Activated T-helper 17 cell treated with anti-CD3 and anti-CD28 coated beads, Interleukin-2, amount 50 U/mL, for 72 hours (primary cell): ENCODE measurements around the gene NAGK. TPM values are rescaled to one million over a fixed set of nuclear protein-coding genes. Genes with fewer than 3 reads are reported as not detected.
A peak's percentile ranks its signal among the peaks of the same experiment; 100 is the strongest.
"Not testable (repeated sequence)": the region's sequence is repeated elsewhere in the genome, so short reads cannot be mapped to it uniquely, and the experiment has no call there.

Source experiments
- ATAC-seq: fragments of 150-1000 bp; cut with Tn5 transposase; replicated peaks from 2 replicates; pipeline ENCODE4 v1.10.0; 2021; ENCODE audit warnings: mild to moderate bottlenecking, moderate library complexity
- H3K27ac Mint-ChIP-seq: one replicate; pipeline ENCODE4 v1.8.0; 2022; ENCODE audit warnings: mixed read lengths
- H3K27me3 Mint-ChIP-seq: one replicate; pipeline ENCODE4 v1.8.0; 2022; ENCODE audit warnings: mixed read lengths
- H3K36me3 Mint-ChIP-seq: one replicate; pipeline ENCODE4 v1.8.0; 2022; ENCODE audit warnings: low read depth, mild to moderate bottlenecking, mixed read lengths
- H3K4me1 Mint-ChIP-seq: one replicate; pipeline ENCODE4 v1.8.0; 2022; ENCODE audit warnings: mixed read lengths
- H3K4me3 Mint-ChIP-seq: one replicate; pipeline ENCODE4 v1.8.0; 2022; ENCODE audit warnings: mild to moderate bottlenecking, mixed read lengths
- H3K9me3 Mint-ChIP-seq: one replicate; pipeline ENCODE4 v1.8.0; 2022; ENCODE audit warnings: mixed read lengths
- total RNA-seq, 2 donors: library from RNA; stranded (reverse); gene quantifications; one replicate each; pipeline ENCODE4 v1.2.3, GENCODE V29; 2022

NAGK gene
- 10 to 100 TPM; 44.1 to 55.4 TPM for total RNA-seq

DNA sequence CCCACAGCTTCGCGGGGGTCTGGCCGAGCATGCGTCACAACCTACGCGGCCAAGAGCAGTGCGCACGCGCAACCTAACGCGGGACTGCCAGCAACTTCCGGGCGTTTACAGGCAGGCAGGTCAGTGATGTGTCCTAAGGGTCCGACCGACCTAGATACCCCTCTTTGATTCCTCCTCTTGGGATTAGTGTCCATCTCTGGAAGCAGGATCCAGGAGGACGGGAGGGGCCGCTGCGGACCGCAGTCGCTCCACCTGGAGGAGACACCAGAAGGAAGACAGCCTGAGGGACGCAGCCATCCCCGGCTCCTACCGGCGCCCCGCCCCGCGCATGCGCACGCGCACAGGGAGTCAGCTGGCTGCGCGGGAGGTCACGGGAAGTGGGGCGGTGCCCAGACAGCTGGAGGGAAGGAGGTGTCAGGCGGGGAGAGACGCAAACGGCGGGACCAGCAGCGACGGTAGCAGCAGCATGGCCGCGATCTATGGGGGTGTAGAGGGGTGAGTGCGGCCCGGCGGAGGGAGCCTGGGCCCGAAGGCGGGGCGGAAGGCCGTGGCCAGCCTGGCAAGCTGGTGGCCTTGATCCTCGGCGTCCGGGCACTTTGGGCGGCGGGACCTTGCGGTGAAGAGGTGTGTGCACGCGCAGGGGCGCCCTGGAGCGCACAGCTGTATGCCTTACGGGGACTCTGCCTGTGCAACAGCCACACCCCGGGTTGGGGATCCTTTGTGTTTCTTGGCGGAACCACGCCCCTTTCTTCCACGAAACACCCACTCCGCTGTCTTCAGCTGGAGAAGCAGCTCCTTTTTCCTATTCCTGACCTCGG is at the start of gene NAGK:
Gene NAGK, plus strand, starts transcription at position 431 of the 818 bp plus-strand sequence. Its CDS starts 36 bp downstream, at position 467.
- ATAC-seq, result peak; percentile 87
- Mint-ChIP-seq H3K27me3 (no peaks in the 10 kb centered on the region), H3K4me3 (peak within 1 kb of the TSS; percentile 95), H3K9me3 (no peaks in the 10 kb centered on the region), H3K27ac (peak within 1 kb of the TSS; percentile 96), H3K36me3 (peaks cover 33% of the 10 kb centered on the region), H3K4me1 (peaks cover 29% of the 10 kb centered on the region)

DNA sequence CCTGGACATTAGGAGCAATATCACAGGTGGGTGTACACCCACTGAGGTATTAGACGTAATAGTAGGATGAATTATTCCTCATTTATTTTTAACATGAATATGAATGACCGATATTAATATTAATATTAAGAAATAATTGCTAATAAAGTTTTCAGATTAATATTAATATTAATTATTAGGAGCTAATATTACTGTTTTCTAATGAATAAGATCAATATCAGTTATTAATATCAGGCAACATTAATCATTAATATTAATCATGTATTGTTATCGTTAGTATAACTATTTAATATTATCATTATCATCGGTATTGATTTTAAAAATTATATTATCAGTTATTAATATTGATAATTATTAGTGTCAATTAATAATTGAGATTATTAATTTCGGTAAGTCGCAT is 48.5 kb upstream of the NAGK start:
- H3K4me1 Mint-ChIP-seq, H3K9me3 Mint-ChIP-seq, H3K27ac Mint-ChIP-seq, H3K36me3 Mint-ChIP-seq, H3K4me3 Mint-ChIP-seq, ATAC-seq, H3K27me3 Mint-ChIP-seq: not testable (repeated sequence)

DNA sequence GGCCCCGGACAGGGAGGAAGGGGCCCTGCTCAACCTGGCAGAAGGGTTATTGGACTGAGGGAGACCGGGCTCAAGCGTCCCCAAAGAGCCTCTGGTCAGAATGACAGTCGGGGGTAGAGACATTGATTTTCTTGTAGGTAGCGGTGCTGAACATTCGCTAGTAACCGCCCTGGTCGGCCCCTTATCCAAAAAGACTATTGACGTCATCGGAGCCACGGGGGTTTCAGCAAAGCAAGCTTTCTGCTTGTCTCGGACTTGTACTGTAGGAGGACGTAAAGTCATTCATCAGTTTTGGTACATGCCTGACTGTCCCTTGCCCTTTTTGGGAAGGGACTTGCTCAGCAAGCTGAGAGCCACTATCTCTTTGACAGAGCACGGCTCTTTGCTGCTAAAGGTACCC is 47.1 kb upstream of the NAGK start:
- H3K36me3 Mint-ChIP-seq, H3K27ac Mint-ChIP-seq, H3K27me3 Mint-ChIP-seq, H3K9me3 Mint-ChIP-seq, H3K4me3 Mint-ChIP-seq, ATAC-seq, H3K4me1 Mint-ChIP-seq: not testable (repeated sequence)

DNA sequence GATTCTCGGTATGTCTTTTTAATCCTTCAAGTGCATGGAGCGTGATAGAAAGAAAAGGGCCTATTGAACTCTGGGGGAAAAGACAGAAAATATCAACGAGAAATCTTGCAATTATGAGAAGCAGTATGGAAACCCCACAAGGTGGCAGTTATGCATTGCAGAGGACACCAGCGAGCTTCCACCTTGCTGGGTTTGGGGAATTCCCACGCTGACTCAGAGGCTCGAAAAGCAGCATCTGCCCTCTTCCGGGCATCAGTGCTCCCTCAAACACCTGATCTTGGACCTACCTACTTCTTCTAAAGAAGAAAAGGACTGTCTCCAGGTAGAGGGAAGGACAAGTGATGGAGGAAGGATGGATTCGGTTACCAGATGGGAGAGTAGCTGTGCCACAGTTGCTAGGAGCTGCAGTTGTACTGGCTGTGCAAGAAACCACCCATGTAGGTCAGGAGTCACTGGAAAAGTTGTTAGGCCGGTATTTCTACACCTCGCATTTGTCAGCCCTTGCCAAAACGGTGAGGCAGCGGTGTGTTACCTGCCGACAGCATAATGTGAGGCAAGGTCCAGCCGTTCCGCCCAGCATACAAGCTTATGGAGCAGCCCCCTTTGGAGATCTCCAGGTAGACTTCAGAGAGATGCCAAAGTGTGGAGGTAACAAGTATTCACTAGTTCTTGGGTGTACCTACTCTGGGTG is 44.8 kb upstream of the NAGK start:
- H3K36me3 Mint-ChIP-seq, H3K9me3 Mint-ChIP-seq, H3K4me1 Mint-ChIP-seq, ATAC-seq, H3K27me3 Mint-ChIP-seq: not testable (repeated sequence)
- Mint-ChIP-seq H3K27ac (peak overlapping the region; percentile 36), H3K4me3 (peak overlapping the region; percentile 9)

DNA sequence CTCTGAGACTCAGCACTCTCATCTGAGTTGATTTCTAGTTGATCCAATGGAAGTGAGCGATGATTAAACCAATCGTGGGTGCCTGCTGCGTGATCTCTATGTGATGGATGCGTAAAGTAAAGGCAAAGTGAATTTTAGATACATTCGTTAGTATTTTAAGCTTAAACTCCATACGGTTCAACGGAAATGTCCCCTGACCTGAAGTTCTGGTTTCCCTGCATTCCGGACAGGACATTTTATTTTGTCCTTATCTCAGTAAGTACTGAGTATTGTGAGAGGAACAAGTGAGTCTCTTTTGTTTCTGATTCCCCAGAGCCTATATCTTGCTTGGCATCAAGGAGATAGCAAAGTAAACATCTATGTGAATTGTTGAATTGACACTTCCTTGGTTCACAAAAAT is 32.2 kb upstream of the NAGK start:
- not testable (repeated sequence) for H3K9me3 Mint-ChIP-seq, H3K4me3 Mint-ChIP-seq, H3K4me1 Mint-ChIP-seq, H3K36me3 Mint-ChIP-seq, H3K27ac Mint-ChIP-seq, ATAC-seq
- H3K27me3 Mint-ChIP-seq, result peaks cover 17% of the 10 kb centered on the region

DNA sequence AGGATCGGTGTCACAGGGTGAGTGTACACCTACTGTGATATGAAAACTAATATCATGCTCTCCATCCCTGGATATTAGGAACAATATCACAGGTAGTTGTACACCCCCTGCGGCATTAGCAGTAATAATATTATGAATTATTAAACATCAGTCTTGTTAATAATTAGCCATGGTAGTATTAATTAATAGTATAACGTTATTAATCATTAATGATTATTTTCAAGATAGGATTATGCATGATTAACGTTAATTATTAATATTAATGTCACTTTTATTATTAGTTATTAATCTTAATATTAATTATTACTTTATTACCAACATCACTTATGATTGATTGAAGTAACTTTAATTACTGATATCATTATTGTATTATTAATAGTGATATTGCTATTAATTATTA is 26.2 kb upstream of the NAGK start:
- H3K9me3 Mint-ChIP-seq, result no peaks in the 10 kb centered on the region
- H3K27me3 Mint-ChIP-seq, result peaks cover 7% of the 10 kb centered on the region
- no peak overlapping the region for H3K27ac Mint-ChIP-seq
- no peaks in the 10 kb centered on the region for H3K4me1 Mint-ChIP-seq
- ATAC-seq, result no peak
- H3K4me3 Mint-ChIP-seq, result no peak overlapping the region
- no peaks in the 10 kb centered on the region for H3K36me3 Mint-ChIP-seq

DNA sequence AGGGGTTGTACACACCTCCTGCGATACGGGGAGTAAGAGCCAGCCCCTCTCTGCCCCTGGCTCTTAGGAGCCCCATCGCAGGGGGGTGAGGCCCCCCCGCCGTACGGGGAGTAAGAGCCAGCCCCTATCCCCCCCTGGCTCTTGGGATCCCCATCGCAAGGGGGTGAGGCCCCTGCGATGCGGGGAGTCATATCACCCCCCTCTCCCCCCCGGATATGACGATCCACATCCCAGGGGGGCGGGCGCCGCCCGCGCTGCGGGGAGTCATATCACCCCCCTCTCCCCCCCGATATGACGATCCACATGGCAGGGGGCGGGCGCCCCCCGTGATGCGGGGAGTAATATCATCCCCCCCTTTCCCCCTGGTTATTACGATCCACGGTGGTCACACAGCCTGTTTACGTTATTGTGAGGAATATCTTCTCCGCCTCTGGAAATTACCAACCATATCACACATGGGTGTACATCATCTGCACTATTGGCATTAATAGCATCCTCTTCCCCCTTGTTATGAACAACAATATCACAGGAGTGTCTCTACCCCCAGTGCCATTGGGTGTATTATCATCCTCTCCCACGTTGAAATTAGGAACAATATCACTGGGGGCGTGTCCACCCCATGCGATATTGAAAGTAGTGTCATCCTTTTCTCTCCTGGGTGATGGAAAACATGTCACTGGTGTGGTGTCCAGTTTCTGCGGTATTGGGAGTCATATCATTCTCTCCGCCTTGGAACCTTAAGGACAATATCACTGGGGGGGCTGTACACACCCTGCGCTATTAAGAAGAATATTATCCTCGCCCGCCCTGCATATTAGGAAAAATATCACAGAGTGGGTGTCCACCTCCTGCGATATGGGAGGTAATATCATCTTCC is 24.7 kb upstream of the NAGK start:
- no peaks in the 10 kb centered on the region for H3K36me3 Mint-ChIP-seq
- no peaks in the 10 kb centered on the region for H3K9me3 Mint-ChIP-seq
- H3K4me3 Mint-ChIP-seq, result no peak overlapping the region
- H3K27me3 Mint-ChIP-seq, result peaks cover 7% of the 10 kb centered on the region
- H3K4me1 Mint-ChIP-seq, result no peaks in the 10 kb centered on the region
- peak; percentile 48 for ATAC-seq
- no peak overlapping the region for H3K27ac Mint-ChIP-seq

DNA sequence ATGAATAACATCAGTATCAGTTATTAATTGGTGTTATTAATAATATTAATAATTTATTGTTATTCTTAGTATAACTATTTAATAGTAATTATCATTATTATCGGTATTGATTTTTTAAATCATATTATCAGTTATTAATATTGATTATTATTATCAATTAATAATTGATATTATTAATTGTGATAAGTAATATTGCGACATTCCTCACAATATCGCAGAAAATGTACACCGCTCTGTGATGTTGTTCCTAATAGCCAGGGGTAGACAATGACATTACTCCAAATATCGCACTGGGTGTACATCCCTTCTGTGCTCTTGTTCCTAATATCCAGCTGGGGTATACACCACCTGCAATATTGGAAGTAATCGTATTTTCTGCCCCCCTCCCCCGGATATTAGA is 23.3 kb upstream of the NAGK start:
- Mint-ChIP-seq H3K4me3 (no peak overlapping the region), H3K27me3 (peaks cover 7% of the 10 kb centered on the region), H3K27ac (no peak overlapping the region), H3K4me1 (peaks cover 5% of the 10 kb centered on the region), H3K36me3 (no peaks in the 10 kb centered on the region), H3K9me3 (no peaks in the 10 kb centered on the region)
- ATAC-seq, result no peak

DNA sequence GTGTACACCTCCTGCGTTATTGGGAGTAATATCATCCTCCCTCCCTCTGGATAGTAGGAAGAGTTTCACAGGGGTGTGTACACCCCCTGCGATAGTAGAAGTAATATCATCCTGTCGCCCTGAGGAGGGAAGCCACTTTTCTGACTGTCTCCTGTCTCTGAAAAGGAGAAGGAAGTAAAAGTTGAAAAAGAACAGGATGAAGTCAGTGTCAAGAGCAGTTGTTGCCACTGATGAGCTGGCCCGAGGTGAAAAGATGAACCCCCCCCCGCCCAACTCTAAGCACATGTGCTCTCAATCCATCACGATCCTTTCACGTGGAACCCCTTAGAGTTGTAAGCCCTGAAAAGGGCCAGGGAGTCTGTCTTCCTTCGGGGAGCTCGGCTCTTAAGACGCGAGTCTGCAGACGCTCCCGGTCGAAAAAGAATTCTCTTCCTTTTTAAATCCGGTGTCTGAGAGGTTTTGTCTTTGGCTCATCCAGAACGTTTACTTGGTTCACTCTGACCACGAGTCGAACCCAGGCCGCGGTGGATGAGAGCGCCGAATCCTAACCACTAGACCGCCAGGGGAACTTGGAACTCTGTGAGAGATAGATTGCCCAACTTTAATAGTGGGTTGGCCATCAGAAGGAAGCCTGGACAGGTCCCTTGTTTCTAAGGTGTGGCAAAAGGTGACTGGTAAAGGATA is 22.4 kb upstream of the NAGK start:
- Mint-ChIP-seq H3K4me3 (no peak overlapping the region), H3K9me3 (no peaks in the 10 kb centered on the region), H3K4me1 (peaks cover 5% of the 10 kb centered on the region), H3K36me3 (no peaks in the 10 kb centered on the region), H3K27ac (no peak overlapping the region), H3K27me3 (peaks cover 7% of the 10 kb centered on the region)
- ATAC-seq, result peak; percentile 18

DNA sequence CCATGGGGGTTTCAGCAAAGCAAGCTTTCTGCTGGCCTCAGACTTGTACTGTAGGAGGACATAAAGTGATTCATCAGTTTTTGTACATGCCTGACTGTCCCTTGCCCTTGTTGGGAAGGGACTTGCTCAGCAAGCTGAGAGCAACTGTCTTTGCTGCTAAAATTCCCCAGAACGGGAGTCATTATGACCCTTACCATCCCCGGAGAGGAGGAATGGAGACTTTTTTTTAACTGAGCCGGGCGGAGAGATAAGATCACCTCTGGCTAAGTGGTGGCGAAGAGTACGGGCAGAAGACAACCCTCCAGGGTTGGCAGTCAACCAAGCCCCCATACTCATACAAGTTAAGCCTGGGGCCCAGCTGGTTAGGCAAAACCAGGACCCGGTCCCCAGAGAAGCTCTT is 20.4 kb upstream of the NAGK start:
- Mint-ChIP-seq H3K27ac (no peak overlapping the region), H3K4me3 (no peak overlapping the region), H3K4me1 (peaks cover 5% of the 10 kb centered on the region), H3K27me3 (peaks cover 4% of the 10 kb centered on the region), H3K9me3 (no peaks in the 10 kb centered on the region), H3K36me3 (no peaks in the 10 kb centered on the region)
- ATAC-seq, result no peak

DNA sequence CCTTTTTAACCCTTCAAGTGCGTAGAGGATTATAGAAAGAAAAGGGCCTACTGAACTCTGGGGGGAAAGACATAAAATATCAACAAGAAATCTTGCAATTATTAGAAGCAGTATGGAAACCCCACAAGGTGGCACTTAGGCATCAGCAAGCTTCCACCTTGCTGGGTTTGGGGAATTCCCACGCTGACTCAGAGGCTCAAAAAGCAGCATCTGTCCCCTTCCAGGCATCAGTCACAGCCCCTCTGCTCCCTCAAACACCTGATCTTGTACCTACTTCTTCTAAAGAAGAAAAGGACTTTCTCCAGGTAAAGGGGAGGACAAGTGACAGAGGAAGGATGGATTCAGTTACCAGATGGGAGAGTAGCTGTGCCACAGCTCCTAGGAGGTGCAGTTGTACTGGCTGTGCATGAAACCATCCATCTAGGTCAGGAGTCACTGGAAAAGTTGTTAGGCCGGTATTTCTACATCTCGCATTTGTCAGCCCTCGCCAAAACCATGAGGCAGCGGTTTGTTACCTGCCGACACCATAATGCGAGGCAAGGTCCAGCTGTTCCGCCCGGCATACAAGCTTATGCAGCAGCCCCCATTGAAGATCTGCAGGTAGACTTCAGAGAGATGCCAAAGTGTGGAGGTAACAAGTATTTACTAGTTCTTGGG is 18.6 kb upstream of the NAGK start:
- not testable (repeated sequence) for H3K4me3 Mint-ChIP-seq, H3K4me1 Mint-ChIP-seq, H3K9me3 Mint-ChIP-seq, H3K27me3 Mint-ChIP-seq, H3K36me3 Mint-ChIP-seq
- H3K27ac Mint-ChIP-seq, result peak overlapping the region; percentile 18
- peak; percentile 62 for ATAC-seq

DNA sequence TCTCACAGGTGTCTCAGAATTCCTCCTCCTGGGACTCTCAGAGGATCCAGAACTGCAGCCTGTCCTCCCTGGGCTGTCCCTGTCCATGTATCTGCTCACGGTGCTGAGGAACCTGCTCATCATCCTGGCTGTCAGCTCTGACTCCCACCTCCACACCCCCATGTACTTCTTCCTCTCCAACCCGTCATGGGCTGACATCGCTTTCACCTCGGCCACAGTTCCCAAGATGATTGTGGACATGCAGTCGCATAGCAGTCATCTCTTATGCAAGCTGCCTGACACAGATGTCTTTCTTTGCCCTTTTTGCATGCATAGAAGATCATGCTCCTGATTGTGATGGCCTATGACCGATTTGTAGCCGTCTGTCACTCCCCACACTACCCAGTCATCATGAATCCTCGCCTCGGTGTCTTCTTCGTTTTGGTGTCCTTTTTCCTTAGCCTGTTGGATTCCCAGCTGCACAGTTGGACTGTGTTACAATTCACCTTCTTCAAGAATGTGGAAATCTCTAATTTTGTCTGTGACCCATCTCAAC is 13.2 kb upstream of the NAGK start:
- H3K27me3 Mint-ChIP-seq, result peaks cover 11% of the 10 kb centered on the region
- H3K9me3 Mint-ChIP-seq, H3K4me3 Mint-ChIP-seq, H3K36me3 Mint-ChIP-seq, H3K27ac Mint-ChIP-seq, H3K4me1 Mint-ChIP-seq, ATAC-seq: not testable (repeated sequence)

DNA sequence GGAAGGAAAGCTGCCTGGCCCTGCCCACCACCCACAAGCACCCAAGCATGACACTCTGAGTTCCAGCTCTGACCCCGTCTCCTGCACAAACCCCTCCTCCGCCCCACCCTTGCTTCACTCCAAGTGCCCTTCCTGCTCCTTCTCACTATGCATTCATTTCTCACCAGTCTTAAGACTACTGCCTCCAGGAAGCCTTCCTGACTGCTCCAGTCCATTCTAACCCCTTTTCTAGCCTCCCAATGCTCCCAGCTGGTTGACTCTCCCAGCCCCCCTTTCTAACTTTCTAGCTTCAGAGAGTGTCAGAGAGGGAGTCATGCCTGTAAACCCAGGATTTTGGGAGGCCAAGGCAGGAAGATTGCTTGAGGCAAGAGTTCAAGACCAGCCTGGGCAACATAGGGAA is 8.2 kb upstream of the NAGK start:
- ATAC-seq, result no peak
- H3K36me3 Mint-ChIP-seq, result no peaks in the 10 kb centered on the region
- H3K27me3 Mint-ChIP-seq, result peaks cover 16% of the 10 kb centered on the region
- H3K27ac Mint-ChIP-seq, result no peak overlapping the region
- no peak overlapping the region for H3K4me3 Mint-ChIP-seq
- no peaks in the 10 kb centered on the region for H3K9me3 Mint-ChIP-seq
- H3K4me1 Mint-ChIP-seq, result no peaks in the 10 kb centered on the region

DNA sequence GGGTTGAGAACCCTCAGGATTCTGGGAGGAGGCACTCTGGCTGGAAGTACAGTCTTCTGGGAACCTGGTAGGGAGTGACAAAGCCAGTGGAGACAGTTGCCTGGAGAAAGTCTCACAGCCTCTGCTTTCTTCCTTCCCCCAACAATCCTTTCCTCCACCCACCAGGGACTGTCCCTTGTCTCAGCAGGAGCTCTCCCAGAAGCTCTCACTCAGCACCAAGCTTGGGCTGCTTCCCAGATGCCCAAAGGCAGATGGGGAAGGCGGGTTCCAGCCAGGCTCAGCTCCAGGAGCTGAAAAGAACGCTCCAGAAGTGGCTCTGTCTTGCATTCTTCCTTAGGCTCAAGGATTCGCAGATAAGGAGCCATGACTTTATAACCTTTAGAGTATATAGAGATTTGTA is 7.6 kb upstream of the NAGK start:
- Mint-ChIP-seq H3K4me1 (no peaks in the 10 kb centered on the region), H3K4me3 (no peak overlapping the region), H3K9me3 (no peaks in the 10 kb centered on the region), H3K36me3 (no peaks in the 10 kb centered on the region), H3K27ac (no peak overlapping the region), H3K27me3 (peaks cover 16% of the 10 kb centered on the region)
- ATAC-seq, result no peak
